OCI-LY1 (cell line): ENCODE data around the gene IQSEC3.

Experiments used
- EZH2 ChIP-seq: fragments of 200-600 bp; sonication (generic), shearing (Covaris generic); IDR thresholded peaks from 2 replicates; pipeline ENCODE4 v1.8.0; 2017; ENCODE audit warnings: borderline replicate concordance, mixed run types, mild to moderate bottlenecking, antibody characterized with exemption, low read length, moderate library complexity, mixed read lengths
- TF ChIP-seq, protein P1 (sequence below): fragments of 200-600 bp; sonication (generic), shearing (Covaris generic); IDR thresholded peaks from 2 replicates; pipeline ENCODE4 v1.5.1; 2017; ENCODE audit warnings: mild to moderate bottlenecking, antibody characterized with exemption, low read length, moderate library complexity, mixed read lengths

DNA sequence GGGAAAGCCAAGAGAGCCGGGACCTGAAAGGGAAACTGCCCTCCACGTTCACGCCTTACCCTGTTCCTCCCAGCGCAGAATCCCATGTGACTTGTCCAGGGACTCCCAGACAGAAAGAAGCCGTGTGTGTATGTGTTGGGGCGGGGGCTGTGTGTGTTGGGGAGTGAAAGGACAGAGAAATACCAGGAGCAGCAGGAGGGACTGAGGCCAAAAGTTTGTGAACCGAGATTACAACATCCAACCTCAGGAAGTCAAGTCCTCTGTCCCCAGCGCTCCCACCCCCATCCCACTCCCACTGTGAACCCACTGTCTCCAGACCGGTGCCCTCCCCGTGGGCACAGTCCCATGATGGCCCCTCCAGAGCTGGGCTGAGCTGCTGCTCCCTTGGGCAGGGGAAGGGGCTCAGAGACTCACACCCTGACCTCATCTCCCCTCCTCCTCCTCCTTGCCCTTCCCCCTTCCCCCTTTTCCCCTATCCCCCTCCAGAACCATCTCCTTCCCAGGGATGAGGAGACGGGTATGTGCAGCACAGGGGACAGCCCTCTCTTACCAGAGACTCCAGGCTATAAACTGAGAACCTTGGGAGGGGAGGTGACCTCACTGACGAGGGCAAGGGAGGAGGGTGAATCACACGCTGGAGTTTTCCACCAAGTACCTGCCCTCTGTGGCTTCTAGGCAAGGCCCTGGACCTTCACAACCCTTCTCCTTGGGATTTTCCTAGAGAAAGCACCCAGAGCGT, 147.6 kb downstream of the IQSEC3 start, which contains the start of gene SLC6A12:
- TF ChIP-seq, protein P1, sequence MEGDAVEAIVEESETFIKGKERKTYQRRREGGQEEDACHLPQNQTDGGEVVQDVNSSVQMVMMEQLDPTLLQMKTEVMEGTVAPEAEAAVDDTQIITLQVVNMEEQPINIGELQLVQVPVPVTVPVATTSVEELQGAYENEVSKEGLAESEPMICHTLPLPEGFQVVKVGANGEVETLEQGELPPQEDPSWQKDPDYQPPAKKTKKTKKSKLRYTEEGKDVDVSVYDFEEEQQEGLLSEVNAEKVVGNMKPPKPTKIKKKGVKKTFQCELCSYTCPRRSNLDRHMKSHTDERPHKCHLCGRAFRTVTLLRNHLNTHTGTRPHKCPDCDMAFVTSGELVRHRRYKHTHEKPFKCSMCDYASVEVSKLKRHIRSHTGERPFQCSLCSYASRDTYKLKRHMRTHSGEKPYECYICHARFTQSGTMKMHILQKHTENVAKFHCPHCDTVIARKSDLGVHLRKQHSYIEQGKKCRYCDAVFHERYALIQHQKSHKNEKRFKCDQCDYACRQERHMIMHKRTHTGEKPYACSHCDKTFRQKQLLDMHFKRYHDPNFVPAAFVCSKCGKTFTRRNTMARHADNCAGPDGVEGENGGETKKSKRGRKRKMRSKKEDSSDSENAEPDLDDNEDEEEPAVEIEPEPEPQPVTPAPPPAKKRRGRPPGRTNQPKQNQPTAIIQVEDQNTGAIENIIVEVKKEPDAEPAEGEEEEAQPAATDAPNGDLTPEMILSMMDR = no peak
- TF ChIP-seq EZH2 = no peak
